Coronary artery (tissue), 2 donors: Measurements from ENCODE around the gene AP3S1.
A peak's percentile ranks its signal among the peaks of the same experiment; 100 is the strongest.

Source experiments
- DNase-seq: peaks from one replicate; pipeline ENCODE4 v3.0.0-alpha.2; 2017; ENCODE audit warnings: low spot score
- H3K27ac ChIP-seq, 2 donors: fragments of 200-600 bp; sonication (generic); one replicate each; pipeline ENCODE4 v1.5.1; 2016 to 2019
- H3K4me3 ChIP-seq: fragments of 200-600 bp; sonication (generic); 2 replicates; pipeline ENCODE4 v1.5.1; 2016; ENCODE audit warnings: mild to moderate bottlenecking, moderate library complexity
- TF ChIP-seq, protein P1 (sequence below): fragments of 200-600 bp; sonication (generic); IDR thresholded peaks from one replicate; pipeline ENCODE4 v1.5.1; 2019; ENCODE audit warnings: antibody characterized with exemption

Gene AP3S1

DNA sequence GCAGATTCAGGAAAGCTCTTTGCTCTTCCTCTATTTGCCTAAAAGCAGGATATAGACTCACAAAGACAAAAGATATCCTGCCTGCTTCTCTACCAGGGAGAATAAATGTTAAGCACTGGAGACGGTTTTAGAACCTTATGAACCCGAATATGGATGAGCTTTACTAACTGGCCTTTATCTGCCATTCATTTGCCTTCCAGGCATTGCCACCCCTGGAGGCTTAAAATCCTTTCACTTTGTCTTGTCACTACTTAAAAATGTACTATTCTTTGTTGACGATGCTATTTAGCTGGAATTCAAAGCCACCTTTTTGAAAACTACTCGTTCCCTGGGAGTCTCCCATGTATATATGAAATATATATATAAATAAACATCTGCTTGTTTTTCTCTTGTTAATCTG lies 97.3 kb downstream of the AP3S1 start:
- H3K4me3 ChIP-seq = no peak overlapping the region
- TF ChIP-seq, protein P1, sequence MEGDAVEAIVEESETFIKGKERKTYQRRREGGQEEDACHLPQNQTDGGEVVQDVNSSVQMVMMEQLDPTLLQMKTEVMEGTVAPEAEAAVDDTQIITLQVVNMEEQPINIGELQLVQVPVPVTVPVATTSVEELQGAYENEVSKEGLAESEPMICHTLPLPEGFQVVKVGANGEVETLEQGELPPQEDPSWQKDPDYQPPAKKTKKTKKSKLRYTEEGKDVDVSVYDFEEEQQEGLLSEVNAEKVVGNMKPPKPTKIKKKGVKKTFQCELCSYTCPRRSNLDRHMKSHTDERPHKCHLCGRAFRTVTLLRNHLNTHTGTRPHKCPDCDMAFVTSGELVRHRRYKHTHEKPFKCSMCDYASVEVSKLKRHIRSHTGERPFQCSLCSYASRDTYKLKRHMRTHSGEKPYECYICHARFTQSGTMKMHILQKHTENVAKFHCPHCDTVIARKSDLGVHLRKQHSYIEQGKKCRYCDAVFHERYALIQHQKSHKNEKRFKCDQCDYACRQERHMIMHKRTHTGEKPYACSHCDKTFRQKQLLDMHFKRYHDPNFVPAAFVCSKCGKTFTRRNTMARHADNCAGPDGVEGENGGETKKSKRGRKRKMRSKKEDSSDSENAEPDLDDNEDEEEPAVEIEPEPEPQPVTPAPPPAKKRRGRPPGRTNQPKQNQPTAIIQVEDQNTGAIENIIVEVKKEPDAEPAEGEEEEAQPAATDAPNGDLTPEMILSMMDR = no peak
- H3K27ac ChIP-seq = no peak overlapping the region

DNA sequence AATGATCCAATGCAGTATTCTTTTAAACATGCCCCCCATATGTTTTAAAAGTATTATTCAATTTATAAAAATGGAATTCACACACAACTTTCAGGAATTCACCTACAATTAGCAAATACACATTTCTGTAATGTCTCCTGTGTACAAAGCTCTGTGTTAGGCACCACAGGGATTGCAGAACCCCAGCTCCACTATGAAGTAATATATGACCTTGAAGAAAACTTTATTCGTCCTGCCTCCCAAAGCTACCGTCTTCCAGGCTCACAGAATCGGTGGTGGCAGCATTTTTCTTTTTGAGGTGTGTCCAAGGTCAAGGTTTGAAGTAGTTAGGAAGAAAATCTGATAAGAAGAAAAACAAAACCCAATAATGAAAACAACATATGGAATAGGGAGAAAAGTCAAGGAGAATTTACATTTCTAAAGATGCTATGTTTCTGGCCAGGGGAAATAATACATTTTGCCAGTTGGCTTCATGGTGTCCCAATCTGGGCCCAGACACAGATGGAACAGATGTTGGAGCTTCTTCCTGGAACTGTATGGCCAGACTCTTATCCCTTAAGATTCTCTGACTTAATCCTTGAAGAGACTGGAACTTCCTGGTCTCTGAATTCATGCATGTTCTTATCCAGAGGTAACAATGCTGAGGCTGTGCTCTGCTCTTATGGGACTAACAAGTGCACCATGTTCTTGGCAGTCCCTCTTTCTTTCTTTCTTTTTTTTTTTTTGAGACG lies 98.5 kb downstream of the AP3S1 start:
- Histone ChIP-seq H3K4me3 (no peak overlapping the region), H3K27ac (no peak overlapping the region)
- TF ChIP-seq, protein P1 = no peak
- DNase-seq = no peak

More for the DNA sequence above, 97.3 kb downstream of the AP3S1 start:
- DNase-seq = no peak

DNA sequence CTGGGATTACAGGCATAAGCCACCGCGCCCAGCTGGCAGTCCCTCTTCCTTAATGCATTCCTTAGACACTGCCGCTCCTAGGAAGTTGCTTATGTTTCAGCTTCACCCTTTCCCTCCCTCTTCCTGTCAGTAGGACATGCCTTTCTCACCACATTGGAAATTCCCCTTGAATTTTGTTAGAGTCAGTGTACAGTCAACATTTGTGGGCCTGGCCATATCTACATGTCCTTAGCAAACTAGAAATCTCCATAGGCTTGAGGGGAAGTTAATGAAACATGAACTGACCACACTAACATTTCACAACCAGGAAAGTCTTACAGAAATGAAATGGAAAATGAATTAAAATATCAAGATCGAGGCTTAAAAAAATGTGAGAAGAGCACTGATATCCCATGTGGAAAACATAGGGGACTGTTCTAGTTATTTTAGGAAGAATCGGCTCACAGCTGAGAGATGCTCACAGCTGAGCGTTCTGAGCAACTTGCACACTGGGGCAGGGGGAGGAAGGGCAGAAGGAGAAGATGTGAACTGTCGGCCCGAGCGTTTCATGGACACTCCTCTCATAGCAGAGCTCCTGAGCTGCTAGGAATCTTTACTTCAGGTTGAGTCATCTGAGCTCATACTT lies 99.4 kb downstream of the AP3S1 start:
- no peak for DNase-seq
- TF ChIP-seq, protein P1 = no peak
- no peak overlapping the region for H3K4me3 ChIP-seq
- H3K27ac ChIP-seq = no peak overlapping the region

DNA sequence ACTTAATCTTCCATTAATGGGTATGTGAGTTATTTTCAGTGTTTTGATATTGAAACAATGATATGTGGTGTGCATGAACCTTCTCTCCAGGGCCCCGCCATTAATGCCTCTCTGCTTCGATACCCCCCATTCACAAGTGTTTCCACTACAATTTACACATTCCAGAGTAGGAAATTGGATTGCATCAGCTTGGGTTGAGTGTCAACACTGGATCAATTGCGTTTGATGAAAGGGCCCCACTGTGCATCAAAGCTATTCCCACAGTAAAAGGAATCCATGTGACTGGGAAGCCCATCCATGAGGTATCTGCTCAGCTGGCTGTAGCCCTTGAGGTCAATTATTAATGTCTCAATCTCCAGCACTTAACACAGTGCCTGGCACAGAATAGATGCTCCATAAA lies 102.8 kb downstream of the AP3S1 start:
- TF ChIP-seq, protein P1 = no peak
- no peak for DNase-seq
- H3K27ac ChIP-seq = no peak overlapping the region
- H3K4me3 ChIP-seq = no peak overlapping the region

DNA sequence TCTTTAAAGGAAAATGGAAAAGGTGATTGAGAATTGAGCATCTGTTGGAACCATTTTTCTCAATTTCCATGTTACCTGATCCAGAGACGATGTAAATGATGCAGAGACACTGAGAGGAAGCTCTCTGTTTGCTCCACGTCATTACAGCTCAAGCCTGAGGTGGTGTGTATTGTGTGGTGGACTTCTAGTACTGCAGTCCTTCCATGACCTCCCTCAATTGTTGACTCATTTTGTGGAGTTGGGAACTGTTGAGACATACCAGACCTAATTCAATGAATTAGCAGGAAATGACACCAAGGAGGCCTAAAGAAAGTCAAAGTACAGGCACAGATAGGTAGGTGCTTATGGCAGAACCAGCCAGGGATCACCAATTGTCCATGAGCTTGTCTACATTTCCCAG lies 104.9 kb downstream of the AP3S1 start:
- Histone ChIP-seq H3K27ac (no peak overlapping the region), H3K4me3 (no peak overlapping the region)
- DNase-seq = no peak
- TF ChIP-seq, protein P1 = no peak

DNA sequence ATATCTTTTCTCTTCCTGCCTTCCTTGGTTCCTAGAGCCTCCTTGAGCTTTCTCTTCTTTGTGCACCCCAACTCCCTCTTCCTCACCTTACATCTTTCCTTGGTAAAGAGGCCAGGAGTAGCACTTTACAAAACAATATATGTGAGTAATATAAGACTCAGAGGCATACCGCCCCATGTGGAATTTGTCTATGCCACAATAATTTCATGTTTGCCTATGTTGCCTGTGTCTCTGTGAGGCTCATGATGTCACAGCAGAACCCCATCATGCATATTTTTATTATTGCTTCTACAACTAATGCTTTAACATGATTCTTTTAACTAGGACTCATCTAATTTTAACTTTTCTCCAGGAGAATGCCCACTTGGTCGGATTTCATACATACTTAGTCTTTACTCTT lies 105.5 kb downstream of the AP3S1 start:
- DNase-seq = no peak
- TF ChIP-seq, protein P1 = no peak
- no peak overlapping the region for H3K4me3 ChIP-seq
- no peak overlapping the region for H3K27ac ChIP-seq

DNA sequence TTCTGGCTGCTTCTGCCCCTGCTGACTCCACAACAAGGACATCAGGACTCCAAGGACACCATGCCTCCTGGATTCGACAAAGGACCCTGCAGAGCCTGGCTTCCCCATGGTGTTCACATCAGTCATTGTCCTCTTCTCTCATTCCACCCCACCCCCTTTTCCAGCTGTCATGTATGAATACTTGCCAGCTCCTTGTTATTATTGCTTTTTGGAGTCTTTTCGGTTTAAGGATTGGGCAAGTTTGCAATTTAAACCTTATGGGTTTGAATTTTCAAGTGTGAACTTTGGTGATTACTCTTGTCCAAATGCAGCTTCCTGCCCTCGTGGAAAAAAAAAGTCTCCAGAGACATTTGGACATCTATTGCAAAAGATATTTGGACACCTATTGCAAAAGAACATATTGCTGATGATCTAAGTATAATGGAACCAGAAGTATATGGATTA lies 106.4 kb downstream of the AP3S1 start:
- H3K27ac ChIP-seq = peak overlapping the region in 1 of 2 donors; percentile 16
- no peak overlapping the region for H3K4me3 ChIP-seq
- TF ChIP-seq, protein P1 = no peak
- no peak for DNase-seq
